Endothelial cell of umbilical vein (primary cell): ENCODE results near the gene DENR. TPM values are rescaled to one million over a fixed set of nuclear protein-coding genes. Genes with fewer than 3 reads are reported as not detected.

Experiments
- BruUV-seq: library from RNA; stranded (reverse); fragments of 400-500 nt; replicated peaks from 2 replicates; lab custom pipeline; 2021; lab: Mats Ljungman, UMichigan
- CTCF ChIA-PET: fragments of 300-600, 350-600 bp; sonication (Branson Sonifier 250); formaldehyde crosslinking; loops from one replicate; lab custom pipeline; 2021; ENCODE audit warnings: antibody characterized with exemption, inconsistent platforms; lab: Charles Lee
- POLR2A ChIA-PET: fragments of 300-600, 350-600 bp; sonication (Branson Sonifier 250); formaldehyde crosslinking; loops from one replicate; lab custom pipeline; 2021; ENCODE audit warnings: antibody characterized with exemption, inconsistent platforms; lab: Charles Lee
- DNase-seq: peaks from one replicate; pipeline ENCODE4 v3.0.0-alpha.2; 2011; ENCODE audit warnings: low read depth, low spot score
- FAIRE-seq: peaks from 2 replicates; lab custom pipeline; 2011; peaks lifted over from hg19 to GRCh38; lab: Jason Lieb, UNC
- H2AFZ ChIP-seq: 2 replicates; pipeline ENCODE4 v1.6.0; 2012; ENCODE audit warnings: low read depth, low read length, control low read depth, inconsistent platforms
- H3K27ac ChIP-seq: 2 replicates; pipeline ENCODE4 v1.5.1; 2011; ENCODE audit warnings: low read depth, mild to moderate bottlenecking, control low read depth, low read length, moderate library complexity; ENCODE audit not compliant: insufficient read depth
- H3K27me3 ChIP-seq, 2 experiments: 2 replicates each; pipeline versions ENCODE4 v1.6.0 to v1.6.1; 2011; ENCODE audit warnings: low read length in 2 of 2, mixed read lengths in 1 of 2; ENCODE audit not compliant: control insufficient read depth in 2 of 2, insufficient read depth in 2 of 2
- H3K36me3 ChIP-seq, 2 experiments: 2 replicates in 1 of 2; 3 replicates in 1 of 2; pipeline ENCODE4 v1.5.1; 2011; ENCODE audit warnings: low read length in 2 of 2, mild to moderate bottlenecking in 1 of 2, moderate library complexity in 1 of 2; ENCODE audit not compliant: control insufficient read depth in 2 of 2, insufficient read depth in 2 of 2; ENCODE audit errors: extremely low read depth in 1 of 2
- H3K4me1 ChIP-seq: 3 replicates; pipeline ENCODE4 v1.5.1; 2011; ENCODE audit warnings: mild to moderate bottlenecking, low read length; ENCODE audit not compliant: control insufficient read depth, insufficient read depth; ENCODE audit errors: extremely low read depth
- H3K4me2 ChIP-seq: 2 replicates; pipeline ENCODE4 v1.6.1; 2011; ENCODE audit warnings: low read length, control low read depth, mixed read lengths; ENCODE audit not compliant: insufficient read depth
- H3K4me3 ChIP-seq, 3 experiments: fragments of 200-600 bp in 1 of 3; sonication (generic), shearing (Covaris generic) in 1 of 3; replicated peaks in 1 of 3; 2 replicates each; pipeline ENCODE4 v1.5.1; 2011 to 2016; ENCODE audit warnings: control low read depth in 3 of 3, low read length in 3 of 3, mild to moderate bottlenecking in 2 of 3, inconsistent platforms in 1 of 3, low read depth in 1 of 3, moderate library complexity in 1 of 3; ENCODE audit not compliant: insufficient read depth in 1 of 3
- H3K79me2 ChIP-seq: 2 replicates; pipeline ENCODE4 v1.6.0; 2012; ENCODE audit warnings: low read length, inconsistent platforms; ENCODE audit not compliant: control insufficient read depth, insufficient read depth
- H3K9ac ChIP-seq: replicated peaks from 2 replicates; pipeline ENCODE3; 2011; ENCODE audit warnings: low read length, control low read depth; ENCODE audit not compliant: insufficient read depth; ENCODE audit errors: extremely low read depth
- H3K9me1 ChIP-seq: replicated peaks from 3 replicates; pipeline ENCODE4 v1.6.0; 2011; ENCODE audit warnings: mild to moderate bottlenecking, low read length; ENCODE audit not compliant: control insufficient read depth, insufficient read depth; ENCODE audit errors: extremely low read depth
- H3K9me3 ChIP-seq: replicated peaks from 2 replicates; pipeline ENCODE4 v1.5.1; 2012; ENCODE audit warnings: low read length, inconsistent platforms; ENCODE audit not compliant: control insufficient read depth, insufficient read depth
- H4K20me1 ChIP-seq: replicated peaks from 2 replicates; pipeline ENCODE3; 2011; ENCODE audit warnings: mild to moderate bottlenecking, low read length; ENCODE audit not compliant: control insufficient read depth, insufficient read depth; ENCODE audit errors: extremely low read depth
- EZH2 ChIP-seq: IDR thresholded peaks from 2 replicates; pipeline ENCODE4 v1.6.1; 2012; ENCODE audit warnings: borderline replicate concordance, low read depth, mild to moderate bottlenecking, moderate library complexity, low read length, inconsistent platforms; ENCODE audit not compliant: severe bottlenecking
- FOS ChIP-seq: IDR thresholded peaks from 2 replicates; pipeline ENCODE4 v1.6.1; 2011; ENCODE audit warnings: mild to moderate bottlenecking, low read length, moderate library complexity, borderline replicate concordance; ENCODE audit not compliant: insufficient read depth
- GATA2 ChIP-seq: IDR thresholded peaks from 2 replicates; pipeline ENCODE4 v1.7.0; 2011; ENCODE audit warnings: low read depth, mild to moderate bottlenecking, moderate library complexity, mixed read lengths, low read length; ENCODE audit not compliant: insufficient read length, insufficient read depth
- JUN ChIP-seq: IDR thresholded peaks from 2 replicates; pipeline ENCODE4 v1.6.1; 2011; ENCODE audit warnings: borderline replicate concordance, low read depth; ENCODE audit not compliant: insufficient read length, insufficient read depth
- MYC ChIP-seq: IDR thresholded peaks from one replicate; pipeline ENCODE4 v1.6.1; 2011; ENCODE audit warnings: mild to moderate bottlenecking, low read depth, low read length
- POLR2A ChIP-seq: IDR thresholded peaks from 2 replicates; pipeline ENCODE4 v1.6.1; 2012; ENCODE audit warnings: low read depth, mild to moderate bottlenecking, control low read depth, low read length
- POLR2AphosphoS5 ChIP-seq: IDR thresholded peaks from 2 replicates; pipeline ENCODE4 v1.6.1; 2012; ENCODE audit warnings: low read depth, mild to moderate bottlenecking, control low read depth, low read length, moderate library complexity; ENCODE audit not compliant: insufficient read depth
- dilution Hi-C: fragments of 300-500 bp; cut with MboI; formaldehyde crosslinking; loops from one replicate; pipeline ENCODE4 v1.15.0; 2019; ENCODE audit warnings: low sequenced_read_pairs; ENCODE audit not compliant: extremely low pct_ligation_motif_present
- intact Hi-C: fragments of 100-400 bp; cut with micrococcal nuclease; formaldehyde crosslinking; loops from one replicate; pipeline ENCODE4 v1.10.0; 2022
- polyA plus RNA-seq, 4 experiments: library from polyadenylated mRNA; depleted of rRNA in 3 of 4; stranded (reverse) in 3 of 4; unstranded in 1 of 4; fragments of >200 nt; gene quantifications; 2 replicates each; pipeline versions ENCODE4 v1.2.1 to v1.2.3, GENCODE V29; 2011 to 2012; ENCODE audit warnings: missing spikeins in 1 of 4
- total RNA-seq: library from RNA; stranded (reverse); gene quantifications from 2 replicates; pipeline ENCODE4 v1.2.3, GENCODE V29; 2021
- TF ChIP-seq, protein P1 (sequence below), 2 donors: IDR thresholded peaks; 1 replicate in 1 of 2; 2 replicates in 1 of 2; pipeline ENCODE4 v1.5.1; 2011; ENCODE audit warnings: low read length in 2 of 2, mild to moderate bottlenecking in 2 of 2, moderate library complexity in 2 of 2, control low read depth in 1 of 2, inconsistent platforms in 1 of 2, low read depth in 1 of 2; ENCODE audit not compliant: insufficient read depth in 1 of 2; ENCODE audit errors: extremely low read depth in 1 of 2
- TF ChIP-seq, protein P2 (sequence below): IDR thresholded peaks from 2 replicates; pipeline ENCODE4 v1.6.1; 2011; ENCODE audit not compliant: insufficient read depth, insufficient read length

Gene DENR
- total and polyA plus RNA-seq, 2 donors (not counting 3 experiments of a cell fraction or from before 2014, with no cell fraction given): 25.8 to 70.3 TPM

GRCh38 chr12:122788387-122788786 lies 35.8 kb downstream of the DENR start:
- Histone ChIP-seq H3K27ac (no peak overlapping the region), H3K9ac (no peak overlapping the region), H3K36me3 (no peaks in the 10 kb centered on the region), H3K9me1 (no peaks in the 10 kb centered on the region), H3K4me3 (no peak overlapping the region), H3K79me2 (no peaks in the 10 kb centered on the region), H3K4me1 (no peaks in the 10 kb centered on the region), H2AFZ (no peak overlapping the region), H4K20me1 (no peaks in the 10 kb centered on the region), H3K27me3 (no peaks in the 10 kb centered on the region), H3K9me3 (no peaks in the 10 kb centered on the region), H3K4me2 (no peak overlapping the region)
- no TSS peak for BruUV-seq
- intact Hi-C loops (no loop called here), dilution Hi-C loops (no loop called here)
- DNase-seq (no peak), FAIRE-seq (no peak)
- CTCF ChIA-PET: interaction anchor here (1.2 kb wide), 1 partner anchor 15 kb away, joined by 3 read pairs; the partner anchor contains the start of gene CCDC62
- POLR2A ChIA-PET: no interaction called here
- TF ChIP-seq, protein P1, sequence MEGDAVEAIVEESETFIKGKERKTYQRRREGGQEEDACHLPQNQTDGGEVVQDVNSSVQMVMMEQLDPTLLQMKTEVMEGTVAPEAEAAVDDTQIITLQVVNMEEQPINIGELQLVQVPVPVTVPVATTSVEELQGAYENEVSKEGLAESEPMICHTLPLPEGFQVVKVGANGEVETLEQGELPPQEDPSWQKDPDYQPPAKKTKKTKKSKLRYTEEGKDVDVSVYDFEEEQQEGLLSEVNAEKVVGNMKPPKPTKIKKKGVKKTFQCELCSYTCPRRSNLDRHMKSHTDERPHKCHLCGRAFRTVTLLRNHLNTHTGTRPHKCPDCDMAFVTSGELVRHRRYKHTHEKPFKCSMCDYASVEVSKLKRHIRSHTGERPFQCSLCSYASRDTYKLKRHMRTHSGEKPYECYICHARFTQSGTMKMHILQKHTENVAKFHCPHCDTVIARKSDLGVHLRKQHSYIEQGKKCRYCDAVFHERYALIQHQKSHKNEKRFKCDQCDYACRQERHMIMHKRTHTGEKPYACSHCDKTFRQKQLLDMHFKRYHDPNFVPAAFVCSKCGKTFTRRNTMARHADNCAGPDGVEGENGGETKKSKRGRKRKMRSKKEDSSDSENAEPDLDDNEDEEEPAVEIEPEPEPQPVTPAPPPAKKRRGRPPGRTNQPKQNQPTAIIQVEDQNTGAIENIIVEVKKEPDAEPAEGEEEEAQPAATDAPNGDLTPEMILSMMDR (IDR thresholded peaks at IDR 0.05; ENCODE audit: extremely low read depth in 1 of 2, insufficient read depth in 1 of 2, low read depth in 1 of 2, low read length in 2 of 2): no peak
- TF ChIP-seq MYC (no peak), EZH2 (no peak), FOS (no peak), JUN (no peak), GATA2 (no peak), POLR2A (no peak), POLR2AphosphoS5 (no peak)
- TF ChIP-seq, protein P2, sequence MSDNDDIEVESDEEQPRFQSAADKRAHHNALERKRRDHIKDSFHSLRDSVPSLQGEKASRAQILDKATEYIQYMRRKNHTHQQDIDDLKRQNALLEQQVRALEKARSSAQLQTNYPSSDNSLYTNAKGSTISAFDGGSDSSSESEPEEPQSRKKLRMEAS: no peak
